ENCODE data around the gene ADGRF1.
"Not testable (repeated sequence)": the region's sequence is repeated elsewhere in the genome, so short reads cannot be mapped to it uniquely, and the experiment has no call there.

Gene ADGRF1

DNA sequence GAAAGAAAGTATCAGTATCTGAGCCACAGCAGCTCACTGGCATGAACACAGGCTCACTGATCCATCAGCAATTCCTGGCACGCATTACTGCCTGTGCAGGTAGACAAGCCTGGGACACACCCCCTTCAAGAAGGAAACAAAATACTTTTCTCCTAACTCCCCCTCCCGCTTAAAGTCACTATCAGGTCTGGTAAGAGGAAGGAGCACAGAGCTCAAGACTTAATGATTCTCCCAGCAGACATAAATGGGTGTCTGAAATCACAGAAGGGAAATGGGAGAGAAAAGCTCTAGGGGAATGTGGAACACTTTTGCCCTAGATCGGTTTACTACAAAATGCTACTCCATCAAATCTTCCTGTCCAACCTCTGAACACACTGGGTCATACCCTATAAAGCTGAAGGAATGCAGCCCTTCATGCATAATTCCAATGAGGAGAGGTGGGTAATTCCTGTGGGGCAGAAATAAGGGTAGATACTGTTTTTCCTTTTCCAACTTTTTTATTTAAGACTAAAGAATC is at the start of gene ADGRF1:
Gene ADGRF1, minus strand, starts transcription at position 58 of the 517 bp plus-strand sequence. CDS start 13,271 bp downstream, outside the sequence.
- Histone ChIP-seq H3K36me3 (ENCODE audit: insufficient read depth, low read length) (no peaks in the 10 kb centered on the region), H3K4me2 (ENCODE audit: low read depth, low read length, poor library complexity, severe bottlenecking) (no peak within 1 kb of the TSS), H3K4me3 (ENCODE audit: low read length, poor library complexity, severe bottlenecking) (no peak within 1 kb of the TSS), H2AFZ (ENCODE audit: low read length) (no peak within 1 kb of the TSS), H3K9ac (ENCODE audit: low read depth, low read length, poor library complexity, severe bottlenecking) (no peak within 1 kb of the TSS), H3F3A (ENCODE audit: low read depth) (no peaks in the 10 kb centered on the region), H3K9me2 (replicated peaks; ENCODE audit: low read depth, low read length) (no peaks in the 10 kb centered on the region), H4K20me1 (ENCODE audit: insufficient read depth, low read length, poor library complexity, severe bottlenecking) (no peaks in the 10 kb centered on the region), H3K9me3 (ENCODE audit: insufficient read depth, low read depth, low read length) (no peaks in the 10 kb centered on the region), H3K27me3 (ENCODE audit: insufficient read depth, low read length, poor library complexity, severe bottlenecking) (no peaks in the 10 kb centered on the region), H3K79me2 (ENCODE audit: insufficient read depth, low read length) (no peaks in the 10 kb centered on the region), H3K4me1 (ENCODE audit: insufficient read depth, low read length, poor library complexity, severe bottlenecking) (no peaks in the 10 kb centered on the region)
- TF ChIP-seq EZH2phosphoT487 (IDR thresholded peaks at IDR 0.05; ENCODE audit: borderline replicate concordance) = no peak

DNA sequence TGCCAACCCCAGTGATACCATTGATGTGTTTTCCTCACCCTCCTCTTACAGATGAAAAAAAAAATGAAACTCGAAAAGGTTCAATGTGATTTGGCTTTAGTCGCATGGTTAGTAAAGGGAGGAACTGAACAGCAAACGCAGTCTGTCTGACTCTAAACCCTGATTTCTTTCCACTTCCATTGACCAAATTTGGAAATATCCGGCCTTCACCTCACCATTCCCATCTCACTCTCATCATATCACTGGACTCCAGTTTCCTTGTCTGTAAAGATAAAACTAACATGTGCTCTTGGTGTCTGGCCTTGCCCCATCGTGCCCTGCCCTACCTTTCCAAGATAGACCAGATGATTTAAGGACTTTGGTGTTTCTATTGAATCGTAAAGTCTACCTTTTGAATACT is 48.7 kb upstream of the ADGRF1 start:
- Histone ChIP-seq H4K20me1 (ENCODE audit: insufficient read depth, low read length, poor library complexity, severe bottlenecking) (no peaks in the 10 kb centered on the region), H3K9me3 (ENCODE audit: insufficient read depth, low read depth, low read length) (no peaks in the 10 kb centered on the region), H2AFZ (ENCODE audit: low read length) (no peak overlapping the region), H3K4me2 (ENCODE audit: low read depth, low read length, poor library complexity, severe bottlenecking) (no peak overlapping the region), H3K4me3 (ENCODE audit: low read length, poor library complexity, severe bottlenecking) (no peak overlapping the region), H3K27me3 (ENCODE audit: insufficient read depth, low read length, poor library complexity, severe bottlenecking) (no peaks in the 10 kb centered on the region), H3K79me2 (ENCODE audit: insufficient read depth, low read length) (no peaks in the 10 kb centered on the region), H3K9me2 (replicated peaks; ENCODE audit: low read depth, low read length) (no peaks in the 10 kb centered on the region), H3F3A (ENCODE audit: low read depth) (no peaks in the 10 kb centered on the region), H3K9ac (ENCODE audit: low read depth, low read length, poor library complexity, severe bottlenecking) (no peak overlapping the region), H3K4me1 (ENCODE audit: insufficient read depth, low read length, poor library complexity, severe bottlenecking) (peaks cover 1% of the 10 kb centered on the region), H3K36me3 (ENCODE audit: insufficient read depth, low read length) (no peaks in the 10 kb centered on the region)
- TF ChIP-seq, protein P1, sequence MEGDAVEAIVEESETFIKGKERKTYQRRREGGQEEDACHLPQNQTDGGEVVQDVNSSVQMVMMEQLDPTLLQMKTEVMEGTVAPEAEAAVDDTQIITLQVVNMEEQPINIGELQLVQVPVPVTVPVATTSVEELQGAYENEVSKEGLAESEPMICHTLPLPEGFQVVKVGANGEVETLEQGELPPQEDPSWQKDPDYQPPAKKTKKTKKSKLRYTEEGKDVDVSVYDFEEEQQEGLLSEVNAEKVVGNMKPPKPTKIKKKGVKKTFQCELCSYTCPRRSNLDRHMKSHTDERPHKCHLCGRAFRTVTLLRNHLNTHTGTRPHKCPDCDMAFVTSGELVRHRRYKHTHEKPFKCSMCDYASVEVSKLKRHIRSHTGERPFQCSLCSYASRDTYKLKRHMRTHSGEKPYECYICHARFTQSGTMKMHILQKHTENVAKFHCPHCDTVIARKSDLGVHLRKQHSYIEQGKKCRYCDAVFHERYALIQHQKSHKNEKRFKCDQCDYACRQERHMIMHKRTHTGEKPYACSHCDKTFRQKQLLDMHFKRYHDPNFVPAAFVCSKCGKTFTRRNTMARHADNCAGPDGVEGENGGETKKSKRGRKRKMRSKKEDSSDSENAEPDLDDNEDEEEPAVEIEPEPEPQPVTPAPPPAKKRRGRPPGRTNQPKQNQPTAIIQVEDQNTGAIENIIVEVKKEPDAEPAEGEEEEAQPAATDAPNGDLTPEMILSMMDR (conservative IDR thresholded peaks at IDR 0.05; ENCODE audit: low read length) = no peak
- no peak for TF ChIP-seq EZH2phosphoT487 (IDR thresholded peaks at IDR 0.05; ENCODE audit: borderline replicate concordance)

DNA sequence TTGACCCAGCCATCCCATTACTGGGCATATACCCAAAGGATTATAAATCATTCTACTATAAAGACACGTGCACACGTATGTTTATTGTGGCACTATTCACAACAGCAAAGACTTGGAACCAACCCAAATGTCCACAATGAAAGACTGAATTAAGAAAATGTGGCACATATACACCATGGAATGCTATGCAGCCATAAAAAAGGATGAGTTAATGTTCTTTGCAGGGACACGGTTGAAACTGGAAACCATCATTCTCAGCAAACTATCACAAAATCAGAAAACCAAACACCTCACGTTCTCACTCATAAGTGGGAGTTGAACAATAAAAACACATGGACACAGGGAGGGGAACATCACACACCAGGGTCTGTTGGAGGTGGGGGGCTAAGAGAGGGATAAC is 47.3 kb upstream of the ADGRF1 start:
- not testable (repeated sequence) for H3K27me3 ChIP-seq (ENCODE audit: insufficient read depth, low read length, poor library complexity, severe bottlenecking); H3K36me3 ChIP-seq (ENCODE audit: insufficient read depth, low read length); H4K20me1 ChIP-seq (ENCODE audit: insufficient read depth, low read length, poor library complexity, severe bottlenecking); H3K9me2 ChIP-seq (replicated peaks; ENCODE audit: low read depth, low read length); H3K4me3 ChIP-seq (ENCODE audit: low read length, poor library complexity, severe bottlenecking); H3K9me3 ChIP-seq (ENCODE audit: insufficient read depth, low read depth, low read length); H3K4me2 ChIP-seq (ENCODE audit: low read depth, low read length, poor library complexity, severe bottlenecking); H3F3A ChIP-seq (ENCODE audit: low read depth); H3K4me1 ChIP-seq (ENCODE audit: insufficient read depth, low read length, poor library complexity, severe bottlenecking); H3K79me2 ChIP-seq (ENCODE audit: insufficient read depth, low read length); H2AFZ ChIP-seq (ENCODE audit: low read length); H3K9ac ChIP-seq (ENCODE audit: low read depth, low read length, poor library complexity, severe bottlenecking)

DNA sequence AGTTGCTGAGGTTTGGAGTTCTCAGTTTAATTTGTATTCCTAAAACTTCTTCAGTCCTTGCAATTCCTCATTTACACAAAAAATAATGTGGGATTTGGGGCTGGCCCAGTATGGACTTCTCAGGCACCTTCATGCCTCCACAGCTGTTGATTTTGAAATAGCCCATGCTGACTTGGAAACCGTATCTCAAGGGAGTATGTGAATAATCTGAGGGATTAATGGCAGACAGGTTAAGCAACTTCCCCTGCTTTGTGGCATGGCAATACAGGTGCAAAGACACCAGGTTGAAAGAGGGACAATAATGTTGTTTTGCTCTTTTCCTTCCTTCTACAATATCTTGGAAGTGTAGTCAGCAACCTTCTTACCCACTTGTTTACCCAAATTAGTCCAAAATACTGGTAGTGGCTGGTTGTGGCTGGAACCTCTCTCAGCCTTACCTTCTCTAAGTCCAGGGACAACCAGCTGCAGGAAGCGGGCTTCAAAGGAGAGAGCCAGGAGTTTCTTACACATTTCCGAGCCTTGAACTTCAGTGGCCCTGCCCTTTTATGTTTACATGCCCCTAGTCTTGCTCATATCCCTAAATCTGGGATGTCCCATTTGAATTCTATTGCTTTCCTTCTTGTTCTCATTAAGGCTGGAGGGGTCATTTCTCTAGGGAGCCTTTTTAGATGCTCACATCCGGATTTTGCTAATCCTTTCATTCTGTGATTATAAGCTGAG is 44.1 kb upstream of the ADGRF1 start:
- H3K27me3 ChIP-seq (ENCODE audit: insufficient read depth, low read length, poor library complexity, severe bottlenecking) = no peaks in the 10 kb centered on the region
- no peaks in the 10 kb centered on the region for H3K9me3 ChIP-seq (ENCODE audit: insufficient read depth, low read depth, low read length)
- H3K9me2 ChIP-seq (replicated peaks; ENCODE audit: low read depth, low read length) = no peaks in the 10 kb centered on the region
- H3K79me2 ChIP-seq (ENCODE audit: insufficient read depth, low read length) = no peaks in the 10 kb centered on the region
- H3F3A ChIP-seq (ENCODE audit: low read depth) = no peaks in the 10 kb centered on the region
- H3K4me2 ChIP-seq (ENCODE audit: low read depth, low read length, poor library complexity, severe bottlenecking) = no peak overlapping the region
- H3K36me3 ChIP-seq (ENCODE audit: insufficient read depth, low read length) = no peaks in the 10 kb centered on the region
- no peaks in the 10 kb centered on the region for H3K4me1 ChIP-seq (ENCODE audit: insufficient read depth, low read length, poor library complexity, severe bottlenecking)
- TF ChIP-seq, protein P1 (conservative IDR thresholded peaks at IDR 0.05; ENCODE audit: low read length) = no peak
- no peak for TF ChIP-seq EZH2phosphoT487 (IDR thresholded peaks at IDR 0.05; ENCODE audit: borderline replicate concordance)
- no peak overlapping the region for H3K9ac ChIP-seq (ENCODE audit: low read depth, low read length, poor library complexity, severe bottlenecking)
- H4K20me1 ChIP-seq (ENCODE audit: insufficient read depth, low read length, poor library complexity, severe bottlenecking) = no peaks in the 10 kb centered on the region
- no peak overlapping the region for H2AFZ ChIP-seq (ENCODE audit: low read length)
- H3K4me3 ChIP-seq (ENCODE audit: low read length, poor library complexity, severe bottlenecking) = no peak overlapping the region

Measured in Loucy (cell line).